HG02588 (cell line): ENCODE data around the gene PDAP1.
"Not testable (repeated sequence)": the region's sequence is repeated elsewhere in the genome, so short reads cannot be mapped to it uniquely, and the experiment has no call there.

ENCODE experiments used
- ATAC-seq: cut with Tn5 transposase; IDR thresholded peaks from one replicate; pipeline ENCODE4 v1.9.1; 2021; ENCODE audit warnings: mild to moderate bottlenecking, moderate library complexity; ENCODE audit not compliant: unreplicated experiment

PDAP1 gene

DNA sequence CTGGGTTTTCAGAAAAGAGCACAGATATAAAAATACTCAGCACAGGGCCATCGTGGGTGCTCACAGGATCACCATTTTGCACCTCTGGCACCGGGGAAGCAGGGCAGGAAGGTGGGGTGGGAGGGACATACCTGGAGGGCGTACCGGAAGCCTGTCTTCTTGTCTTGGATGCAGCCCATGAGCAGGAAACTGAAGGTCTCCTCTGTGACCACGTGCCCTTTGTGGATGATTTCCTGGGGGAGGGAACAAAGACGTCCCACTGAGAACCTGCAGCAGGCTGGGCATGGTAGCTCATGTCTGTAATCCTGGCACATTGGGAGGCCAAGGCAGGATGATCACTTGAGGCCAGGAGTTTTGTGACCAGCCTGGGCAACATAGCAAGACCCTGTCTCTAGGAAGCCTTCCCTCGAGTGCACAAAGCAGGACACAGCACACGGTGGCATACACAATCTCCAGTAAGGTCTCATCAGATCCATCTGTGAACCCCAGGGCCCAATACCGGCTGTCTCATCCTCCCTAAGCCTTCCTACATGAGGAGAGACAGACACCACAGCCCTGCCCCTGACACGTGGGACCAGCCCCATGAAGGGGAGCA lies 20.7 kb upstream of the PDAP1 start:
- ATAC-seq, result no peak

DNA sequence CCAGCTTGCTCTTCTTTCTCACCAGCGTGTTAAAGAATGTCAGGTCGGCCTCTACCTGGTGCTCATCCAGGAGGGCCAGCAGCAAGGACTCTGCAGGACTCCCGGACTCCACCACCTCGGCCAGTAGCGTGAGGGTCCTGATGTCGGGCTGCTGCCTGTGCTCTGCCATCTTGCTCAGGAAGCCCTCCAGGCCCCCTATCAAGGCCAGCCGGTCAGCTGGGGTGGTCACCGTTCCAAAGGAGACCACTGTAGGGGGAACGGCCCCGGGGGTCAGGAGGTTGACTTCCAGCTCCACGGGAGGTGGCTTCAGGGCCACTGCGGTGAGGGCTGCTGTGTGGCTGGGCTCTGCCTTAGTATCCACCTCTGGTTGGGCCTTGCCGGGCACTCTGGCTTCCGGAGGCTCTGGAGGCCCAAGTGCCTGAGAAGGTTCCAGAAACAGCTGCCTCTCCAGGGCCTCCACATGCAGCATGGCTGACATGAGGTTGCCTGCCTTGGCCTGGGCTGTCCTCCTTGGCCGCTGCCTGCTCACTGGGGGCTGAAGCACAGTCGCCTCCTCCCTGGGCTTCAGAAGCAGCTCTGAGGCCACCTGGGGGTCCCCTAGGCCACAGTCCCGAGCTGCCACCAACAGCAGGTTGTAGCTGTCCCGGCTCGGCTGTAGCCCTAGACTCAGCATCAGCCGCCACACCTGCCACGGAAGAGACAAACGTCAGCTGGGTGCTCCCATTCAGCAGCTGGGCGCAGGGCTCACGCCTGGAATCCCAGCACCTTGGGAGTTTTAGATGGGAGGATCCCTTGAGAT lies 16.7 kb upstream of the PDAP1 start:
- ATAC-seq, result no peak

DNA sequence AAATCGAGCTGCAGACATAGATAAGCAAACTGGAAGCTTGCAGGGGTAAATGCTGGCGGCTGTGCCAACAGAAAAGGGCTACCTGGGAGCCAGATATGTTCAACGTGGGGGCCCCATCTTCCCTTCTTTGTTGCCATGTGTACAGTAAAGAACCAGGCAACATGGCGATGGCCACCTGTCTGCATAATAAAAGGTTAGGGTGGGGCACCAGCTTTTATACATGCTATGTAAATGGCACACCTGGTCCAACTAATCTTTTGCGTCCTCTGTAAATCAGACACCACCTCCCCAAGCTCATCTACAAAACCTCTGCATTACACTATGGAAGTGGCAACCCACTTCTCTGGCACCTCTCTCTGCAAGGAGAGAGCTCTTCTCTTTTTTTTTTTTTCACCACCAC lies 14.2 kb upstream of the PDAP1 start:
- ATAC-seq, result no peak

DNA sequence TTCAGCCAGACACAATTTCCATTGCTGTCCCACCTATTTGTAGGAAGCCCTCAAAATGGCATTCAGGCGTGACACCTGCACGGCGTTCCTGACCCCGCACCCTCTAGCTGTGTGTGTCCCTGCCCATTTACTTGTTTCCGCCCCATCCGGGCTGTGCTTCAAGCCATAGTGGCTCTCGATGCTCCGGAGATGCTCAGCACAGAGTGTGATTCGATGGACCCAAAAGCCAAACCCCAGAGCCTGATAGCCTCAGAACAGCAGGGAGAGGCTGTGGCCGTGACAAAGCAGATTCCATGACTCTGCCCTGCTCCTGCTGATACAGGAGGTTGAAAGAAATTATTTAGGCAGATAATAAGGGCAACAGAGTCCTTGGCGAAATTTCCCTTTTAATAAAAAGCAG lies 13.8 kb upstream of the PDAP1 start:
- no peak for ATAC-seq

DNA sequence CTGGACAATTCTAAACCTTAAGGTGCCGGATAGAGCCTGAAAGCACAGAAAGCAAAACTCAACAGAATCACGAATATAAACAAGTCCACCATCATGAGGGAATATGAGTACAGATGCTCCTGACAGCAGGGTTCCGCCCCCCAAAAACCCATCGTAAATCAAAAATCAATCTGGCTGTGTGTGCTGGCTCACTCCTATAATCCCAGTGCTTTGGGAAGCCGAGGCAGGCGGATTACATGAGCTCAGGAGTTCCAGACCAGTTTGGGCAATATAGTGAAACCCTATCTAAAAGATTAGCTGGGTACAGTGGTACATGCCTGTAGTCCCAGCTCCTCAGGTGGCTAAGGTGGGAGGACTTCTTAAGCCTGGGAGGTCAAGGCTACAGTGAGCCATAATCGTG lies 12.6 kb upstream of the PDAP1 start:
- ATAC-seq, result no peak

DNA sequence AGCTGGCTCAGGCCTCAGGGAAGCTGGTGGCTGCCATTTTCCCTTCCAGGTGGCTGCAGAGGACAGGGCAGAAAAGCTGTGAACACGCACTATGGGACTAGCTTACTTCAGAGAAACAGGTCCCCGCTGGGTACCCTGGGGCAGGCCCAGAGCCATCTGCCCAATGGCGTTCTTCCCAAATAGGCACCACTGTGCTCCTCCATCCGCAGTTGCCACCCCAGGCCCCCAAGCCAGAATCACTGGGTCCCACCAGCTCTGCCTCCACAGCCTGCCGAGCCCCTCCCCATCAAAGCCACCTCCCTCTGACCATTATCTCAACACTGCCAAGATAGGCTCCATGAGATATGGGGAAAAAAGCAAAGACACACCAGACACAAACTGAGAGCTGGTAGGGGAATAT lies 11.8 kb upstream of the PDAP1 start:
- ATAC-seq, result no peak

DNA sequence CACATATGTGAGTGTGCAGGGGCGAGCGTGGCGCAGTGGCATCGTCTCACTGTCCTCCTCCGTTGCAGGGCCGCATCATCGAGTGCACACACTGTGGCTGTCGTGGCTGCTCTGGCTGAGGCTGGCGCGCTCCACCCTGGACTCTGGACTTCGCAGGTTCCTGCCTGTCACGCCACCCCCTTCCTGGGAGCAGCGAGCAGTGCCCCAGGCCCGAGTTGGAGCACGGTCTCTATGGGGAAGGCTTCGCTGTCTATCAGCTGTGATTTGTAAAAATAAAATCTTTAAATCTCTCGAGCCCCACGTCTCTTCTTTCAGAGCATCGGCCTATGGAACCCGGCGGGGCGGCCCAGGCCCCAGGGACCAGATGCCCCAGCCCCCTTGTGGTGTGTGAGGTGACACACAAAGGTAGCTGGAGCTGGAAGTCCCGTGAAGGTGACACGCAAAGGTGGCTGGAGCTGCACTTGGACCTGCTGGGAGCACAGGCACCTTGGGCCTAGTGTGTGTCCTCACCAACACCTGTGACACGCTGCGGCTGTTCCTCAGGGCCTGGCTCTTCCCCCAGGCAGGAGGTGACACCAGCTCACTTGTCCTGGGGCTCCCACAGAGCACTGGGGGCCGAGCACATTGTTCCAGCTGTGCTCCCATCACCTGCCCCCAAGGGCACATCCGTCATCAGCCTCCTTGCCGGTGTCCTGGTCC lies 11.1 kb upstream of the PDAP1 start:
- no peak for ATAC-seq

DNA sequence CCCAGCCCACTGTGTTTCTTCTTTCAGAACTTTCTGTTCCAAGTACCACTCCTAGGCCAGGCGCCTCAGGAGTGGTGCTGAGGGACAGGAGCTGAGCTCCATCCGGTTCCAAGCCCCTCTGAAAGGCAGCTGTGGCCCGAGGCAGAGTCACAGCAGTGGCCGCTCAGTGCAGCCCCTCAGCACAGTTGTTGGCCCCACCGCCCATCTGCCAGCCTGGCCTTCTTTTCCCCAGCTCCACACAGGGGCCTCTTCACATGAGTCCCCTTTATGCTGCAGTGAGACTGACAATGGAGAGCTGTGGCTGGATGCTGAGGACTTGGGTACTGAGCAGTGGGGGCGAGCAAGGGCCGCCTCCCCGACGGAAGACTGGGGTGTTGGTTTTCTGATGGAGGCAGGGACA lies 9.9 kb upstream of the PDAP1 start:
- ATAC-seq, result no peak

DNA sequence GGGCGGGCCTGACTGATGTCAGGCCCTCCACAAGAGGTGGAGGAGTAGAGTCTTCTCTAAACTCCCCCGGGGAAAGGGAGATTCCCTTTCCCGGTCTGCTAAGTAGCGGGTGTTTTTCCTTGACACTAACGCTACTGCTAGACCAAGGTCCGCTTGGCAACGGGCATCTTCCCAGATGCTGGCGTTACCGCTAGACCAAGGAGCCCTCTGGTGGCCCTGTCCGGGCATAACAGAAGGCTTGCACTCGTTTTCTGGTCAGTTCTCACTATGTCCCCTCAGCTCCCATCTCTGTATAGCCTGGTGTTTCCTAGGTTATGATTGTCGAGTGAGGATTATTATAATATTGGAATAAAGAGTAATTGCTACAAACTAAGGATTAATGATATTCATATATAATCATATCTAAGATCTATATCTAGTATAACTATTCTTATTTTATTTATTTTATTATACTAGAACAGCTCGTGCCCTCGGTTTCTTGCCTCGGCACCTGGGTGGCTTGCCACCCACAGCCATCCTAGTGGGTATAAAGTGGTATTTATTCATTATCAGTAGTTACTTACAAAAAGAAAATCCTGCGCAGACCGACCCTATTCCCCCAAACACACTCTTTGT lies 7.2 kb upstream of the PDAP1 start:
- ATAC-seq, result not testable (repeated sequence)

DNA sequence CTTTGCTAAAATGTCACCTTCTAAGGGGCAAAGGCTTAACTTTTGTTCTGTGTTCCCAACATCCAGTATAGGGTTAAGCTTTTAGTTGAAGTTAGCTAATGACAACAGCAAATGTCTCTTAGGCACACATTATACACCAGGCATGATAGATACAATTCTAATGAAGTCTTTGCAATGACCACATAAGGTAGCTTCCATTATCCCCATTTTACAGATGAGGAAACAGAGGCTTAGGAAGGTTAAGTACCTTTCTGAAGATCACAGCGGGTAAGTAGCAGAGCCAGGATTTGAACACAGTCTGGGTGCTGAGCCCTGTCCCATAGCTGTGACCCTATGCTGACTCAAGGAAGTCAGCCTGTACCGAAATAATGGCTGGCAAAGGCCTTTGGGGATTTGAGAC lies 2.2 kb upstream of the PDAP1 start:
- no peak for ATAC-seq

DNA sequence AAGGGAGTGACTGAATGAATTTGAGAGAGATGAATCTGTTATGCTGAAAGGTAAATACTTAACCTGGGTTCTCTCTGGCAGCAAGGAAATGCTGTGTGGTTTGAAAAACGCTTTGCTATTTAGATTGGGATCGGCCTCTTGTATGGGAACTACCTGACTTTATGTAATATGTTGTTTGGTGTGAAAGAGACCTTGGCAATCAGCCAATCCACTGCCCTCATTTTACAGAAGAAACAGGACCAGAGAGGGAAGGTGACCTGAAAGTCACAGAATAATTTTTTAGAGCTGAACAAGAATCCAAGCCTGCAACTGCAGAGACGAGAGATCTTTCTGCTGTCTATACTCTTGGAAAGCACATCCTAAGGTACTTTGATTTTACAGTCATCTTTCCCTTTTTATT lies 1.4 kb upstream of the PDAP1 start:
- no peak for ATAC-seq

DNA sequence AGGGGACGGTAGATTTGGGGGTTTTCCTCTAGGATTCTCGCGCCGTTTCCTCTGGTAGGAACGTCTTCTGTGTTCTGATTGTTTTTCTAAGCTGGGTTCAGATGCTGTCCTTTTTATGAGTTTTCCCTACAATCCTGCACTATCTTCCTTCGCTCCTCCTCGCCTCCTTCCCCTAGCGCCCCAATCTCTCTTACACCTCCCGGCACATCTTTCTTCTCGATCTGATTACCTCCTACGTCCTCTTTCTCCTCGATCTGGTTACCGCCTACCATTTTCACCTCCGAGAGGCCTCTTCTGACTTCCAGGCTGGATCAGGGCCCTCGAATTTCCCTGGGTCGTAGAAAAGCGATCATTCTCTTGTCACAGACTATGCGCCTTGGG lies 785 bp upstream of the PDAP1 start:
- ATAC-seq, result peak; percentile 4

DNA sequence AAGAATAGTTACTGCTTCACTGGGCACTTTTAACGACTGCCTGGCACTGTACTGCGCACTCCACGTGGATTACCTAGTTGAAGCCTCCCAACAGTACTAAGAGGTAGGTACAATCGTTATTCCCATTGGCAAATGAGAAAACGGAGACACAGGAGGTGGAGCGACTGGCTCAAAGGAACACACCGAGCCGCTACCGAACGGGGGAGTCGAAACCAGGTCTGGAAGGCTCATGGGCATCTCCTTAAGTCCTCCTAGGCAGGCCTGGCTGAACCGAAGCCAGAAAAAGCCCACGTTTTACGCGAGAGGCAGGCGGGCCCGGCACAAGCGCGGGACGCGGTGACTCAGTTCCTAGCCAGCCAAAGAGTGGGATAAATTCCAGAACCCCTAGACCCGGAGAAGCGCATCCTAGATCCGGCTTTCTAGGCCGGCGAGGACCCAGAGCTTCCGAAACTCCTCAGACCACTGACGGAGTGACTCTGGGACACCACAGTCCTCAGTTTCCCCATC lies 472 bp downstream of the PDAP1 start:
- ATAC-seq, result no peak

DNA sequence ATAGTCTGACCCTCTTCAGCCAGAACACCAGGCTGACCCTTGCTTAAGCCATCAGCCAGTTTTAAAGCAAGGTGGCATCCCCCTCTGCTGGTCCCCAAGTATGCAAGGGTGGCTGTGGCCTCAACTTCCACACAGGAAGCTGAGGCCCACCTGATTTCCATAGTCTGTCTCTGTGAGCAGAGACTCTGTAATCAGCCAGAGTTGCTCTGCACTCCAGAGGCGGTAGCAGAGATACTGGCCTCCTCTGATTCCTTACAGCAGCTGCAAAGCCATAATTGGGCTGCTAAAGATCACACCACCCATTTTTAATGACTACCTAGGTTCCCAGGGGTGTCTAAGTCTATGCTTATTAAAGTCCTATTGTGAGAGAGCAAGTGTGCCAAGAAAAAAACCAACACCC lies 1.8 kb downstream of the PDAP1 start:
- no peak for ATAC-seq

DNA sequence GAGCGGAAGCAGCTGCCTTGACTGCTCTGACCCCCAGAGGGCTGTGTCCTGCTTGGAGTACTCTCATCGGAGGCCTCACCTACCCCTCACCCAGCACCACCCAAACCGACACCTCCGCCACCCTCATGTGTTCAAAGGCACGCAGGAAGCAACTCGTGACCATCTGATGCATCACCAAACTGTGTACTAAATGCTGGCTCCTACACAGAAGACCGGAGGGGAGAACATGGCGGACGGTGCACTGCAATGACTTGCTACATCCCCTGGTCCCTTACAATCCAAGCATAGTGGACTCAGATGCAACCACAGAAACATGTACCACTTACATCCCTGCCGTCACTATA lies 3.4 kb downstream of the PDAP1 start:
- no peak for ATAC-seq

DNA sequence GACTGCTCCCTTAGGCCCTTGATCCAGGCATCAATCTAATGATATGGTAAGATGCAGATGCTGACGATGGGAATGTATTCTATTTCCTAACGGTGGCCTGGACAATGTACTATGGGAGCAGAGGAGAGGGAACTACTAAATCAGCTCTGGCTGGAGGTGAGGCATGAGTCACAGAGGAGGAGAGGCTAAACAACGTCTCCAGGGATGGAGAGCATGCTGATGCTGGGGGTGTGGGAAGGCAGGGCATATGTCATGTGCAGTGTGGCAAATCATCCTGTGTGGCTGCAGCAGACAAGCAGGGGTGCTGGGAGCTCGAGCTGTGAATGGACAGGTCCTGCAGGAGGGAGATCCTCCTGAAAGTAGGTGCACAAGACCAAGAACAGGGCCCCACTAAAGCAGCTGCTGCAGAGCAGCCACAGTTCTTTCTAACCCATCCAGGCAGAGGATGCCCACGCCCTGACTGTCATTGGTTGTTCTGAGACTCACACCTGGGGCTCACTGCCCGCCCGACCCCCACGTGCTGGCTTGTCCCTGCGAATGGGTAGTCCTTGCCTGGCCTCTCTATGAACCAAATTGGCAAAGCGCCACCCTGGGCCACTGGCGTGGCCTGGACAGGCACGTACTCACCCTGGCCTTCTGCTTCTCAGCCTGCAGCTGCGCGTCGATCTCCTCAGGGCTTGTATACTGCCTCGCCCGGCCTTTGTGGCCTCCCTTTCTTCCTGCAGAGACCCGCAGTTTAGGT lies 4.0 kb downstream of the PDAP1 start:
- no peak for ATAC-seq

DNA sequence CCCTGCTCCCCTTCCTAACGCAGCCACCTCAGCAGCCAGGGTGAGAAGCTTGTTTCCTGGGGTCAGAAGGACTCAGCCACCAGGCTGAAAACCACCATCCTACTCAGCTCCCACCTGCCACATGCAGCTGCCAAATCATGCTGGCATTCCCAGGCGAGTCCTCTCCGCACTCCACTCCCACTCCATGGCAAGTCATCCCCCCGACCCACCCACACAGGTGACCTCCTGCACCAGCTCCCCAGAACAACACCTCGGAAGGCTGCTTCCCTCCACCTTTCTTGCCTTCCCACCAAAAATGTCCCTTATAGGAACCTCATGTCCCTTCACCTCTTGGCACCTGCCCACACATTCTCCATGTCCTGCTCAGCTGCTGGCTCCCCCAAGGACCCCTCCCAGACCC lies 4.6 kb downstream of the PDAP1 start:
- ATAC-seq, result no peak

DNA sequence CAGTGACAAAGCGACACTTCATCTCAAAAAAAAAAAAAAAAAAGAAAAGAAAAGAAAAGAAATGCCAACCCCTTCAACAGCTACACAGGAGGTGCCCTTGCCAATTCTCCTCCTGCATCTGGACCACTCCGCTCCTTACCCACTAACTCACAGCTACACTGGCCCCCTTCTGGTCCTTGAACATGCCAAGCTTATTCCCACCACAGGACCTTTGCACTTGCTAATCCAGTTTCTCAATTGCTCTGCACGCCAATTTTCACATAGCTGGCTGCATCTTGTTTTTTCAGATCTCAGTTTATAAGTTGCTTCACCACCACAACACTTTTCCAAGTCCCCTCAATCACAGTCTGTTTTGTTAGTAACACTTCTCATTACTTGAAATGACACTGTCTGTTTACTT lies 5.5 kb downstream of the PDAP1 start:
- ATAC-seq, result no peak

DNA sequence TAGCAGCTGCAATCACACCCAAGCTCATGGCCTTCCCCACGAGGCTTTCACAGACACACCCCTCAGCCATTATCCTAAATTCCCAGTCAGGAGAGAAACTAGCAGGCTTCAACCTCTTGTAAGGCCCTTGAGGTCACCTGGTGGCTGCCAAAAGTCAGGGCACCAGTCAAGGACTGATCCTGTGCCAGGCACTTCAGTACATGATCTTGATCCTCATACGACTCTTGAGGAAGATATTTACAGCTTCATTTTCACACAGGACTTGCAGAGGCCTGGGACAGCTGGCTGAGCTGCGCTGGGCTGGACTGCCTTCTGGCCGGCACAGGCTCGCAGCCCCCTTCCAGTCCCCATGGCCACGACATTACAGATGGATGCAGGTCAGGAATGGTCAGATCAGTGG lies 8.8 kb downstream of the PDAP1 start:
- ATAC-seq, result no peak

DNA sequence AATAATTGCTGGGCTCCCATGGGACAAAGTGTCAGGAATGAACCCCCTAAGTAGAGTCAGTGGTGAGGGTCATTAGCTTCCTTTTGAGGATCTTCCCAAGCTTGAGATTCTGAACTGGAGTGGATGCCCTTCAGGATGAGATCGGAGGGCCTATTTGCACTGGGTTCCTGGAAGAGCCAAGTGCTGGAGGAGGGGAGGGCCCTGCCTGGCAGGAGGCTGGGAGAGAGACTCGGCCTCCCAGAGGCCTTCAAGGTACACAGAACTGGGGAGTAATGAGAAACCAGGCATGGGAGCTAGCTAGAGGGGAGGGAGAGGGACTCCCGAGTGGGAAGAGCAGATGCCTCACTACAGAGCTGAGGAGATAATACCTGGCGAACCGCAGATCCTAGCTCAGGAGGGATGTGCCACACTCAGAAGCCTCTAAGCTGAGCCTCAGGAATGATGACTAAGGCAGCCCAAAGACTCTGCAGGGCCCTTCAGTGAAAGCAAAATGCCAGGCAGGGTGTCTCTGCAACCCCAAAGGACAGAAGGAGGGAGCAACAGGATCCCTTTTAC lies 9.4 kb downstream of the PDAP1 start:
- ATAC-seq, result no peak
